Activated T-helper 2 cell treated with anti-CD3 and anti-CD28 coated beads, Interferon-gamma antibody, Interleukin-2, Interleukin-4, amounts not matched to agents 10 μg/mL and 5 μg/mL and 100 μg/mL, durations not matched to agents 14 hours and 24 hours and 36 hours (primary cell): ENCODE results near the gene MCCD1. TPM values are rescaled to one million over a fixed set of nuclear protein-coding genes. Genes with fewer than 3 reads are reported as not detected.
A peak's percentile ranks its signal among the peaks of the same experiment; 100 is the strongest.

ENCODE experiments used
- DNase-seq: peaks from one replicate; pipeline ENCODE4 v3.0.0; 2021; ENCODE audit warnings: low spot score
- H3K27ac Mint-ChIP-seq: one replicate; pipeline ENCODE4 v1.8.0; 2021; ENCODE audit warnings: mixed read lengths
- H3K27me3 Mint-ChIP-seq: one replicate; pipeline ENCODE4 v1.8.0; 2021; ENCODE audit warnings: low read depth, mixed read lengths
- H3K36me3 Mint-ChIP-seq: one replicate; pipeline ENCODE4 v1.8.0; 2021; ENCODE audit warnings: low read depth, mixed read lengths
- H3K4me1 Mint-ChIP-seq: one replicate; pipeline ENCODE4 v1.8.0; 2021; ENCODE audit warnings: low read depth, mixed read lengths
- H3K4me3 Mint-ChIP-seq: one replicate; pipeline ENCODE4 v1.8.0; 2021; ENCODE audit warnings: low read depth, mild to moderate bottlenecking, moderate library complexity, mixed read lengths
- H3K9me3 Mint-ChIP-seq: one replicate; pipeline ENCODE4 v1.8.0; 2021; ENCODE audit warnings: mixed read lengths
- intact Hi-C: fragments of 100-400 bp; cut with micrococcal nuclease; formaldehyde crosslinking; loops from one replicate; pipeline ENCODE4 v1.15.1; 2023
- total RNA-seq: library from RNA; stranded (reverse); gene quantifications from 2 replicates; pipeline ENCODE4 v1.2.3, GENCODE V29; 2022

MCCD1 gene
- total RNA-seq, 1 donor from 2014 or later, result not detected

- H3K27ac Mint-ChIP-seq, result peak overlapping the region; percentile 36
- peaks cover 72% of the 10 kb centered on the region for H3K36me3 Mint-ChIP-seq
- intact Hi-C loops, result no loop called here
- H3K4me3 Mint-ChIP-seq, result peak overlapping the region; percentile 98
- H3K9me3 Mint-ChIP-seq, result no peaks in the 10 kb centered on the region
- DNase-seq, result no peak
- peaks cover 41% of the 10 kb centered on the region for H3K4me1 Mint-ChIP-seq
- H3K27me3 Mint-ChIP-seq, result no peaks in the 10 kb centered on the region
These were observed 10.1 kb downstream of the MCCD1 start for GRCh38 chr6:31538805-31539400.

GRCh38 chr6:31540640-31541039 is 11.9 kb downstream of the MCCD1 start:
- DNase-seq, result no peak
- Mint-ChIP-seq H3K9me3 (no peaks in the 10 kb centered on the region), H3K4me3 (peak overlapping the region; percentile 98), H3K36me3 (peaks cover 55% of the 10 kb centered on the region), H3K27ac (peak overlapping the region; percentile 71), H3K4me1 (peaks cover 42% of the 10 kb centered on the region), H3K27me3 (no peaks in the 10 kb centered on the region)
- intact Hi-C loops, result loop anchor here (10.0 kb wide), 1 partner anchor 926 kb away; the partner anchor contains the start of genes MRPS18B and PPP1R10

- DNase-seq, result peak; percentile 63
- Mint-ChIP-seq H3K36me3 (peaks cover 50% of the 10 kb centered on the region), H3K27me3 (no peaks in the 10 kb centered on the region), H3K9me3 (no peaks in the 10 kb centered on the region), H3K4me3 (peak overlapping the region; percentile 98), H3K27ac (peak overlapping the region; percentile 95), H3K4me1 (peaks cover 41% of the 10 kb centered on the region)
- intact Hi-C loops, result loop anchor here (10.0 kb wide), 1 partner anchor 926 kb away; the partner anchor contains the start of genes MRPS18B and PPP1R10
These were observed 12.4 kb downstream of the MCCD1 start for GRCh38 chr6:31541059-31541657.

GRCh38 chr6:31541658-31542521 is 13.1 kb downstream of the MCCD1 start, which contains the start of gene DDX39B:
TSS of gene DDX39B (minus strand) at chr6:31542003. CDS start at chr6:31540532, 1,471 bp downstream.
- Mint-ChIP-seq H3K27ac (peak within 1 kb of the TSS; percentile 95), H3K36me3 (peaks cover 43% of the 10 kb centered on the region), H3K4me3 (peak within 1 kb of the TSS; percentile 98), H3K27me3 (no peaks in the 10 kb centered on the region), H3K9me3 (no peaks in the 10 kb centered on the region), H3K4me1 (peaks cover 42% of the 10 kb centered on the region)
- DNase-seq, result peak; percentile 94
- intact Hi-C loops, result loop anchor here (1.0 to 10.0 kb wide), 4 partner anchors 49 to 927 kb away; partner anchors contain the start of genes MRPS18B, PPP1R10 and PRRC2A

- no peak overlapping the region for H3K4me3 Mint-ChIP-seq
- peaks cover 31% of the 10 kb centered on the region for H3K36me3 Mint-ChIP-seq
- H3K27ac Mint-ChIP-seq, result no peak overlapping the region
- intact Hi-C loops, result loop anchor here (10.0 kb wide), 1 partner anchor 929 kb away; the partner anchor contains the start of genes MRPS18B and PPP1R10
- DNase-seq, result no peak
- peaks cover 44% of the 10 kb centered on the region for H3K4me1 Mint-ChIP-seq
- H3K27me3 Mint-ChIP-seq, result no peaks in the 10 kb centered on the region
- H3K9me3 Mint-ChIP-seq, result no peaks in the 10 kb centered on the region
These were observed 14.9 kb downstream of the MCCD1 start for GRCh38 chr6:31543639-31544038.

- Mint-ChIP-seq H3K4me1 (peaks cover 35% of the 10 kb centered on the region), H3K9me3 (no peaks in the 10 kb centered on the region)
- intact Hi-C loops, result loop anchor here (5.0 to 10.0 kb wide), 2 partner anchors 288 to 930 kb away; partner anchors contain the start of genes MRPS18B and PPP1R10
These were observed 15.9 kb downstream of the MCCD1 start for GRCh38 chr6:31544676-31545075.

GRCh38 chr6:31545291-31545690 is 16.5 kb downstream of the MCCD1 start:
- Mint-ChIP-seq H3K4me1 (peaks cover 30% of the 10 kb centered on the region), H3K27ac (no peak overlapping the region), H3K4me3 (peak overlapping the region; percentile 6), H3K27me3 (no peaks in the 10 kb centered on the region), H3K9me3 (no peaks in the 10 kb centered on the region), H3K36me3 (peaks cover 19% of the 10 kb centered on the region)
- intact Hi-C loops, result loop anchor here (5.0 to 10.0 kb wide), 2 partner anchors 287 to 930 kb away; partner anchors contain the start of genes MRPS18B and PPP1R10
- no peak for DNase-seq

More at GRCh38 chr6:31544676-31545075, 15.9 kb downstream of the MCCD1 start:
- no peak for DNase-seq
- Mint-ChIP-seq H3K27me3 (no peaks in the 10 kb centered on the region), H3K36me3 (peaks cover 23% of the 10 kb centered on the region), H3K4me3 (peak overlapping the region; percentile 11), H3K27ac (no peak overlapping the region)

GRCh38 chr6:31546339-31546957 is 17.7 kb downstream of the MCCD1 start, which contains the start of gene ATP6V1G2:
TSS of gene ATP6V1G2 (minus strand) at chr6:31546608. CDS start at chr6:31546559, 49 bp downstream.
- DNase-seq, result peak; percentile 83
- intact Hi-C loops, result loop anchor here (1.0 to 10.0 kb wide), 3 partner anchors 52 to 932 kb away; partner anchors contain the start of genes MRPS18B and PPP1R10
- no peaks in the 10 kb centered on the region for H3K27me3 Mint-ChIP-seq
- H3K4me3 Mint-ChIP-seq, result peak within 1 kb of the TSS; percentile 84
- no peaks in the 10 kb centered on the region for H3K9me3 Mint-ChIP-seq
- H3K27ac Mint-ChIP-seq, result peak within 1 kb of the TSS; percentile 78
- H3K4me1 Mint-ChIP-seq, result peaks cover 28% of the 10 kb centered on the region
- peaks cover 17% of the 10 kb centered on the region for H3K36me3 Mint-ChIP-seq

GRCh38 chr6:31546958-31547726 is 18.4 kb downstream of the MCCD1 start, which contains the start of gene NFKBIL1:
TSS of gene NFKBIL1 (plus strand) at chr6:31547608. CDS start at chr6:31547695, 87 bp downstream.
- H3K4me3 Mint-ChIP-seq, result peak within 1 kb of the TSS; percentile 84
- H3K4me1 Mint-ChIP-seq, result peaks cover 28% of the 10 kb centered on the region

GRCh38 chr6:31547727-31548543 is 19.2 kb downstream of the MCCD1 start:
- H3K4me1 Mint-ChIP-seq, result peaks cover 27% of the 10 kb centered on the region
- H3K36me3 Mint-ChIP-seq, result peaks cover 18% of the 10 kb centered on the region
- peak overlapping the region; percentile 78 for H3K27ac Mint-ChIP-seq
- no peaks in the 10 kb centered on the region for H3K27me3 Mint-ChIP-seq
- no peaks in the 10 kb centered on the region for H3K9me3 Mint-ChIP-seq
- peak overlapping the region; percentile 84 for H3K4me3 Mint-ChIP-seq
- DNase-seq, result no peak
- intact Hi-C loops, result loop anchor here (1.0 to 10.0 kb wide), 6 partner anchors 20 to 933 kb away; partner anchors contain the start of genes BAG6, MRPS18B, PPP1R10 and PRRC2A

More at GRCh38 chr6:31546958-31547726, 18.4 kb downstream of the MCCD1 start, which contains the start of gene NFKBIL1:
- Mint-ChIP-seq H3K9me3 (no peaks in the 10 kb centered on the region), H3K27me3 (no peaks in the 10 kb centered on the region), H3K36me3 (peaks cover 16% of the 10 kb centered on the region), H3K27ac (peak within 1 kb of the TSS; percentile 78)
- peak; percentile 90 for DNase-seq
- intact Hi-C loops, result loop anchor here (1.0 to 10.0 kb wide), 7 partner anchors 21 to 932 kb away; partner anchors contain the start of genes BAG6, MRPS18B, PPP1R10 and PRRC2A
